Stimulated activated effector memory CD8-positive, alpha-beta T cell treated with anti-CD3 and anti-CD28 coated beads, Interleukin-12 subunit alpha, Interleukin-12 subunit beta, amount 100 ng/mL, for 72 hours (primary cell): Measurements from ENCODE around the gene KLHL29.

Experiments used
- ATAC-seq: fragments of 150-1000 bp; cut with Tn5 transposase; 2 replicates; pipeline ENCODE4 v1.10.0; 2021
- DNase-seq, 2 donors: peaks; one replicate each; pipeline ENCODE4 v3.0.0; 2021 to 2022; ENCODE audit warnings: low spot score in 2 of 2
- H3K27ac Mint-ChIP-seq: one replicate; pipeline ENCODE4 v1.8.0; 2022; ENCODE audit warnings: mild to moderate bottlenecking, mixed read lengths
- H3K36me3 Mint-ChIP-seq: one replicate; pipeline ENCODE4 v1.8.0; 2022; ENCODE audit warnings: mild to moderate bottlenecking, mixed read lengths
- H3K4me1 Mint-ChIP-seq: one replicate; pipeline ENCODE4 v1.8.0; 2022; ENCODE audit warnings: mixed read lengths
- H3K4me3 Mint-ChIP-seq: one replicate; pipeline ENCODE4 v1.8.0; 2022; ENCODE audit warnings: mild to moderate bottlenecking, mixed read lengths
- H3K9me3 Mint-ChIP-seq: one replicate; pipeline ENCODE4 v1.8.0; 2022; ENCODE audit warnings: mixed read lengths

The KLHL29 gene

DNA sequence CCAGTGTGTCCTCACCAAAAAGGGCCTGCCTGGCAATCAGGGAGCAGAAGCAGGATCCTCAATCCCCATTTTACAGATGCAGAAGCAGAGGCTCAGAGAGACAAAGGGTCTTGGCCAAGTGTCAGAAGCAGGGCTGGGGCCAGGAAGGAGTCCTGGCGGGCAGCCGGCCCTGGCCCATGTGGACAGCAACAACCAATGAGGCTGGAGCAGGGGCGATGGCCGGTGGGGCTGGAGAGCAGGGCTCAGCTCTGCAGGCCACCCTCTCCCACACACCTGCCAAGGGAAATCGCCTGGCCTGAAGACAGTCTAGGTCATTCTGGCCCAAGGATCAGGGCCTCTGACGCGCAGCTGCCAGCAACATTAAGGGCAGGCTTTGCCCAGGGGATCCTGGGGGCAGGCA is 298.0 kb downstream of the KLHL29 start:
- peaks cover 2% of the 10 kb centered on the region for H3K9me3 Mint-ChIP-seq
- no peak for DNase-seq

DNA sequence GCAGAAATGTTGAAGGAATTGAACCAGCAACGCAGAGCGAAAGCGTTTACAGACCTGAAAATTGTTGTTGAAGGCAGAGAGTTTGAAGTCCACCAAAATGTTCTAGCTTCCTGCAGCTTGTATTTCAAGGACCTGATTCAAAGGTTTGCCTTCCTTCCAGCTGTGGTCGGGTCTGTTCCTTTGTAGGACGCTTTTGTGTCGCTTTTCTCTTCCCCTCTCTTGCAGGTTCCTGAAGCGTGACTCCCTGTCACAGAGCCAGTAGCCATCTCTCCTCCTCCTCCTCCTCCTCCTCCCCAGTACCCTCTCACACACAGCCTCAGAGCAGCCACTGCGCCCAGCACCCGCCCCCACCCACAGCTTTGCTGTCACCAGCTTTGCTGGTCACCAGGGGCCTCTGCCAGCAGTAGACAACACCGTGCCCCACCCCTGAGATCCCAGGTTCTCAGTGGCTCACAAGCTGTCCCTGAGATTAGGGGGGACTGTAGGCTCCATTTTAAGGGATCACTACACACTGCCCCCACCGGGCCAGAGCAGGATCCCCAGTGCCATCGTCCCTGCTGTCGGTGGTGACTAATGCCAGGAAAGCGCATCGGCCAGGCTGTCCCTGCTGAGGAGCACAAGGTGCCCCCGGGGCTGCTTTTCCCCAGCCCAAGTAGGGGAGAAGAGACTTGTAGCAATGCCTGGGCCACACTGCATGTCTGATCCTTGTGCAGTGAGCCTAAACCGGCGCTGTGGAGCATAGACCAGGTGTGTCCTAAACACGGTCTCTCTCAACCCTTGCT is 299.6 kb downstream of the KLHL29 start:
- Mint-ChIP-seq H3K4me1 (peaks cover 22% of the 10 kb centered on the region), H3K4me3 (no peak overlapping the region), H3K27ac (no peak overlapping the region), H3K36me3 (no peaks in the 10 kb centered on the region), H3K9me3 (no peaks in the 10 kb centered on the region)
- no peak for ATAC-seq
- no peak for DNase-seq

More for the DNA sequence above, 298.0 kb downstream of the KLHL29 start:
- H3K36me3 Mint-ChIP-seq = no peaks in the 10 kb centered on the region
- H3K4me1 Mint-ChIP-seq = peaks cover 22% of the 10 kb centered on the region
- ATAC-seq = no peak
- no peak overlapping the region for H3K27ac Mint-ChIP-seq
- H3K4me3 Mint-ChIP-seq = no peak overlapping the region

DNA sequence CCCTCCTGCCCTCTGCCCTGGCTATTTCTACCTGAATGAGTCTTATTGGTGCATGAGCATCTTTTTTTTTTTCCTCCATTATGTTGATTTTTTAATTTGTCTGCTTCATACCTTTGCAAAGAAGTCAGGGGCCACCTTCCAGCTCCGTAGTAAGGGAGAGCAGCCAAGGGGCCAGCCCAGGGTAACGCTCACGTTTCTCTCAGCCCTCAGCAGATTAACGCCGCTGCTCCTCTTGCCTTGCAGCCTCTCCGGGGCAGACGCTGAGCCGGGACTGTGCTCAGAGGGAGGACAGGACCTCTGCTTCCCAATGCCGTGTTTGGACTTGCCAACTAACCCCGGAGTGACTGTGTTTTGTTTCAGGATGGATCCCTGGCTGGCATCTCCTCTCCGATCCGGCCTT is 300.2 kb downstream of the KLHL29 start:
- H3K4me1 Mint-ChIP-seq = peaks cover 22% of the 10 kb centered on the region
- H3K27ac Mint-ChIP-seq = no peak overlapping the region
- ATAC-seq (no peak), DNase-seq (no peak)
- no peaks in the 10 kb centered on the region for H3K36me3 Mint-ChIP-seq
- H3K4me3 Mint-ChIP-seq = no peak overlapping the region
- no peaks in the 10 kb centered on the region for H3K9me3 Mint-ChIP-seq

DNA sequence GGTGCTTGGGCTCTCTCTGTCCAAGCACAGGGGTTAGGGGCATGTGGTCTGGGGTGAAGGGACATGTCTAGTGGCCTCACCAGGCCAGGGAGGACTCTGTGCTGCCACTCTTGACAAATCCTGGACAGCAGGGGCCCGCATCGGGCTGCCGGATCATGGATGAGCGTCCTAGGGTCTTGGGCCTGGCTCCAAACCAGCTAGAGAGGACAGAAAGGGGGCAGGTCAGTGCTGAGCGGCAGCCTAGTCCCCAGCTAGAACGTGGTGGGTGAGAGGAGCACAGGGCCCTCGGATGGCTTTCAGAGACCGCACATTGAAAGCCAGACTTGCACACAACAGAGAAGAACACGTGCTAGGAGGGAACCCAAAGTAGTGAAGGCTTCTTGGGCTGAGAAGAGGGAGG is 300.7 kb downstream of the KLHL29 start:
- Mint-ChIP-seq H3K36me3 (no peaks in the 10 kb centered on the region), H3K4me3 (no peak overlapping the region), H3K4me1 (peaks cover 22% of the 10 kb centered on the region), H3K9me3 (no peaks in the 10 kb centered on the region), H3K27ac (peak overlapping the region; percentile 21)
- ATAC-seq (no peak), DNase-seq (no peak)

DNA sequence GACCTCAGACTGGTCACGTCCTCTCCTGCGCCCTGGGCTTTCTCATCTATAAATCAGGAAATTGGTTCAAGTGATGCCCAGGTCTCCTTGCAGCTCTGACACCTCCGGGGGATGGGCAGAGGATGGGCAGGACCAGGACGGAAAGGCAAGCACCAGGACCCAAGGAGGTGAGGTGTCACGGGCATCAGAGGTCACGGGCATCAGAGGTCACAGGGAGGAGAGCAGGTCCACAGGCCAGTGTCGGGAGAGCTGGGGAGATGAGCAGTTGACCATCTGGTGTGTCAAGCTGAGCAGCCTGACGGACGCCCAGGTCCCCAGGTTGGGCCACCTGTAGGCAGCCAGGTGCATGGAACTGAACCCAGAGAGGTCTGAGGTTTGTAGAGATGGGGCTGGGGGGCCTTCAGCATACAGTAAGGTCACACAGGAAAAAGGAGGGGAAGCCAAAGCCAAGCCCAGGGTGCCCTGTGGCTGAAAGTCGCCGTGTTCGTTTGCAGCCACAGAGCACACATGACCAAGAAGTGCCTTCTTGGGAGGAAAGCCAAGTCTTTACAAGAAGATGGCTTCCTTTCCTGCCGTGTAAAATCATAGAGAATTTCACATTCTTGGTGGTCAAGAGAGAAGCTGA is 301.5 kb downstream of the KLHL29 start:
- Mint-ChIP-seq H3K9me3 (no peaks in the 10 kb centered on the region), H3K4me1 (peaks cover 22% of the 10 kb centered on the region), H3K36me3 (no peaks in the 10 kb centered on the region), H3K27ac (no peak overlapping the region), H3K4me3 (no peak overlapping the region)
- no peak for ATAC-seq
- no peak for DNase-seq

DNA sequence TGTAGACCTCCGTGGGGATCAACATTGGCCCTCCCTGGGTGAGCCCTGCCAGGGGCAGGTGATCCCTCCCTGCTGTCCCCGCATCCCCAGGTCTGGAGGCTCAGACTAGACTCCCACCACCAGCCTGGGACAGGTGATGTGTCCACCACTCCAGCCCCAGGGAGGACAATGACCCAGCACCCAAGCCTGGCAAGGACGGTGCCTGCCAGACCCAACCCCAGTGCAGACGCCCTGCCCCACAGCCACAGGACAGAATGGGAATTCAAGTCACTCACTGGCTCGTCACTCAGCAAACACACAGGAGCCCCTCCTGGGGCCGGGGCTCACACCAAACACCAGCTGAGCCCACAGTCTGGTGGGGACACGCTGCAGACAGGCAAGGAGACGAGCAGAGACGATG is 302.2 kb downstream of the KLHL29 start:
- H3K27ac Mint-ChIP-seq = no peak overlapping the region
- H3K9me3 Mint-ChIP-seq = no peaks in the 10 kb centered on the region
- ATAC-seq = no peak
- H3K4me3 Mint-ChIP-seq = no peak overlapping the region
- no peaks in the 10 kb centered on the region for H3K36me3 Mint-ChIP-seq
- H3K4me1 Mint-ChIP-seq = peaks cover 22% of the 10 kb centered on the region
- DNase-seq = no peak

DNA sequence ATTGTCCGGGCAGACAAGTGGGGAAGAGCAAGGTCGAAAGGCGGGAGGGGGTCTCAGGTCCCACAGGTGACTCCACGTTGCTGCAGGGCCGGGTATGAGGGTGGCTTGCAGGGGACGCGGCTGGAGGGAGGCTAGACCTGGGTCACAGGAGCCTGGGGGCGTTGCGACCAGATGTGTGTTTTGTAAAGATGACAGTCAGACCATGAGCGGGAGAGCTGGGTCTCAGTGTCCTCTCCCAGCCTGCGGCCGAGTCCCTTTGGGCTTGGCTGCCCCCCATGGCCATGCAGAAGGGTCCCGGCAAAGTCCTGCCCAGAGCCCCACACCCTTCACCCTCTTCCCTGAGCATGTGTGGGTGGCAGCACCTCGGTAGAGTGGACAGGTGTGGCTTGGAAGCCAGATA is 302.7 kb downstream of the KLHL29 start:
- H3K4me3 Mint-ChIP-seq = no peak overlapping the region

DNA sequence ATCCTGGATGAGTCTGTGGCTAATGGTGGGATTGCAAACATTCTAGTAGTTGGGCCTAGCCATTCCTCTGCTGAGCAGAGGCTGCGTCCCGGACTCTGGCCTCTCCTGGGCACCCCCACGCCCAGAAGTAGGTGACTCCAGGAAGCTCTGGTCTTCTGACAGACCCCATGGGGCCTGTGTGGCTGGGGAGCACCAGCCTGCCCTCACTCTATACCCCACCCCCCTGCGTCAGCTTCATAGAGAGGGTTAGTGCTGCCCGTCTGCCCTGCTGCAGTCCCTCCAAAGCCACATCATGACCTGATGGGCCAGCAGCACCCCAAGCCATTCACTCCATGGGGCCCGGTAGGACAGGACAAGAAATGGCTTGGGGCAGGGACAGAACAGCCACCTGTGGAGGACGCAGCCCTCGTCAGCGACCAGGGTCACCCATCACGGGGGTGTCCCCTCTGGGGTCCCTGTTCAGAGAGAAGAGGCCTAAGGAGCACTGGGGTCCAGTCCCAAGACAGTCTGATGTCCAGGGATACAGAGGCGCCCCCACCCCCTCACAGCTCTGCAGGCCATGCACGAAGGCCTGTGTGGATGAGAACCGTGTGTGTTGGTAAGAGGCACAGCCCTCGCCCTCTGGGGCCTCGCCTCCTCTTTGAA is 303.6 kb downstream of the KLHL29 start:
- no peaks in the 10 kb centered on the region for H3K9me3 Mint-ChIP-seq
- H3K4me1 Mint-ChIP-seq = peaks cover 22% of the 10 kb centered on the region
- ATAC-seq (no peak), DNase-seq (no peak)
- H3K36me3 Mint-ChIP-seq = no peaks in the 10 kb centered on the region
- H3K4me3 Mint-ChIP-seq = no peak overlapping the region
- no peak overlapping the region for H3K27ac Mint-ChIP-seq

More for the DNA sequence above, 302.7 kb downstream of the KLHL29 start:
- ATAC-seq (no peak), DNase-seq (no peak)
- no peak overlapping the region for H3K27ac Mint-ChIP-seq
- H3K36me3 Mint-ChIP-seq = no peaks in the 10 kb centered on the region
- H3K9me3 Mint-ChIP-seq = no peaks in the 10 kb centered on the region
- H3K4me1 Mint-ChIP-seq = peaks cover 22% of the 10 kb centered on the region

DNA sequence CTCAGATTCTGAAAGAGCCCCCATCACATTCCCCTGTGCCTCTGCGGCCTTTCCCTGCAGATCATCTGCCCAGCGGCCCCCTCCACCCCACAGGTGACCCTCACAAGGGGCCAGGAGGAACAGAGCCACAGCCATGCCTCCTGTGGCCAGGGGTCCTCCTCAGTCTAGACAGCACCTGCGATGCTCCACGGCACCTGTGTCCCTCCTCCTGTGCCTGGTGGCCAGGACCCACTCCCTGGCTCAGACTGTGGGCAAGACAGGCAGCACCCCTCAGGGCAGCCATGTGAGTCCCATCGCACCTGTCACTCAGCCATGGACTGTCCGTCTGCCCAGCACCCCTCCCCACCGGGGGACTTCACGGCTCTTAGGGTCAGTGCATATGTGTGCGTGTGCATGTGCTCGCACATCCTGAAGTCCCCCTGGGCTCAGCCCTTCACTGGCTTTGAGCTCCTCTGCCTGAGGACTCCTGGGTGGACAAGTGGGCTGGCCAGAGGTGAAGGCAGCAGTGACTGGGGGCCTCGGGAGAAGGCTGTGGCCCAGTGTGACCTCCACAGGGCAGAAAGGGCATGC is 304.2 kb downstream of the KLHL29 start:
- Mint-ChIP-seq H3K4me3 (no peak overlapping the region), H3K27ac (no peak overlapping the region), H3K9me3 (no peaks in the 10 kb centered on the region), H3K36me3 (no peaks in the 10 kb centered on the region), H3K4me1 (peaks cover 22% of the 10 kb centered on the region)
- ATAC-seq (no peak), DNase-seq (no peak)

DNA sequence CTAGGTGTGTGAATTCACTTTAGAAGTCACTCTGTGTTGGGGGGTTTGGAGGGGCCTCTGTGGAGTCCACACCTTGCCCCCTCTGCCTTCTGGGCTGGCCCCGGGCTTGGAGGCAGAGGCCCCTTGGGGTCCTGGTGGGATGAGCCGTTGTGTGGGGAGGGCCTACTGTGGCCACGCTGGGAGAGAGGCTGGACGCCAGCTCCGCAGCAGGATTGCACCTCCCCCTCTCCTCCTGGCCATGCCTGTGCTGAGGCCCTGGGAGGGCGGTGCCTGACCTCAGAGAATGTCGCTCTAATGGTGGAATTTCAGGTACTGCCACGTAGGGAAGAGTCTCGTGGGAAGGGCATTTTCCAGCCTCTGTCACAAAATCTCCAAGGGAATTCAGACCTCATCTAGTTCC is 304.9 kb downstream of the KLHL29 start:
- H3K27ac Mint-ChIP-seq = no peak overlapping the region
- H3K4me3 Mint-ChIP-seq = no peak overlapping the region
- ATAC-seq = no peak
- peaks cover 16% of the 10 kb centered on the region for H3K4me1 Mint-ChIP-seq
- H3K36me3 Mint-ChIP-seq = no peaks in the 10 kb centered on the region
- no peaks in the 10 kb centered on the region for H3K9me3 Mint-ChIP-seq
- DNase-seq = no peak

DNA sequence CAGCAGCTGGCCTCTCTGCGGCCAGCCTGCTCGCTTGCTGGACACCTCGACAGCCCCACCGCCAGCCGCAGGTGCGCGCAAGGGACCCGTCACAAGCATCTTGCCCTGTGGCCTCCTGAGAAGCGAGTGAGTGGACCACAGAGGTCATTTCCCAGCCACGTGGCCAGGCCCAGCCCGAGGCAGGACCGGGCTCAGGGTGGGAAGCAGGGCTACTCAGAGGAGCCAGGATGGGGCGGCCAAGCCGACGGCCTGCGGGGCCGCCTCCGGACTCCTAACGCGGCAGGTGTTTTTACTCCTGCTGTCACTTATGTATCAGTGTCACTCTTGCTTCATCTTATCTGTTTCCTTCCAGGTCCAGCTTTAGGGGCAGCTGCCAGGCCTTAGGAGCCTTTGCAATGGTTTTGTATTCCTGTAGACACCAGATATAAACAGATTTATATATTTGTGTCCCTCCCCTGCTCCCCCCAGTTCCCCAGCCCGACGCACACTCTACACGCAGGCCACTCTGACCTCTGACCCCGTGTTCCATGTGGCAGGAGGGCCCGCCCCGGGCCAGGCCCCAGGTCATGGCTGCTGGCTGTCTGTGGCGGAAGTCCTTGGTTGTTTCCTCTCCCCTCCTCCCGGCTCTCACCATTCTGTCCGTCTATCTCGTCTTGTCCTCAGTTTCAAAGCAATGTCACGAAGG is 305.6 kb downstream of the KLHL29 start:
- H3K36me3 Mint-ChIP-seq = no peaks in the 10 kb centered on the region
- DNase-seq (no peak), ATAC-seq (no peak)
- peaks cover 11% of the 10 kb centered on the region for H3K4me1 Mint-ChIP-seq
- H3K27ac Mint-ChIP-seq = no peak overlapping the region
- H3K9me3 Mint-ChIP-seq = no peaks in the 10 kb centered on the region
- H3K4me3 Mint-ChIP-seq = no peak overlapping the region

DNA sequence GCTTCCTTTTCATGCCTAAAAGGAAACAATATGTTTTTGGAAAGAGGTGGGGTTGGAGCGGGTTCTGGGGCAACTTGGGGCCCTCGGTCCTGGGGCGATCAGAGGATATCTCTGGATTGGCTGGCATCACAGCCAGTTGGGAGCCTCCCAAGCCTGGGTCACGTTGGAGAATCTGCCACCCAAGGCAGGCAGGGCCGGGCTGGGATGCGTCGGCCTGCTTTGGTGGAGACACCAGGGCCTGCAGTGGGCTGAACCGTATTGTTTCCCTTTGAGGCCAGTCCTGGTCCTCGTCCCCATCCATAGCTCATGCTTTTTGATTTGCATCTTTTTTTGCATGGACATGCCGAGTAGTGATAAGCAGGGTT is 306.1 kb downstream of the KLHL29 start:
- DNase-seq = no peak
- Mint-ChIP-seq H3K9me3 (no peaks in the 10 kb centered on the region), H3K36me3 (no peaks in the 10 kb centered on the region), H3K4me1 (peaks cover 6% of the 10 kb centered on the region), H3K4me3 (no peak overlapping the region), H3K27ac (no peak overlapping the region)
- ATAC-seq = no peak

DNA sequence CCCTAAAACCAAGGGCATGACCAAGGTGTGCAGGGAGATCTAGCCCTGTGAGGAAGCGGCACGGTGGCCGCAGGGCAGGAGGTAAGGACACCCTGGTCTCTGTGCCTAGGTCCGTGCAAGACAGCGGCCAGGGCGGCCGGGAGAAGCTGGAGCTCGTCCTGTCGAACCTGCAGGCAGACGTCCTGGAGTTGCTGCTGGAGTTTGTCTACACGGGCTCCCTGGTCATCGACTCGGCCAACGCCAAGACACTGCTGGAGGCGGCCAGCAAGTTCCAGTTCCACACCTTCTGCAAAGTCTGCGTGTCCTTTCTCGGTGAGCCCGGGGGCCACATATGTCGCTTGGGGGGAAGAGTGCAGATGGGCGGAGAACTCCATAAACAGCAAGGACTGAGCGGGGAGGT is 306.6 kb downstream of the KLHL29 start:
- Mint-ChIP-seq H3K27ac (no peak overlapping the region), H3K36me3 (no peaks in the 10 kb centered on the region), H3K4me1 (peaks cover under 1% of the 10 kb centered on the region), H3K9me3 (no peaks in the 10 kb centered on the region), H3K4me3 (no peak overlapping the region)
- ATAC-seq (no peak), DNase-seq (no peak)

DNA sequence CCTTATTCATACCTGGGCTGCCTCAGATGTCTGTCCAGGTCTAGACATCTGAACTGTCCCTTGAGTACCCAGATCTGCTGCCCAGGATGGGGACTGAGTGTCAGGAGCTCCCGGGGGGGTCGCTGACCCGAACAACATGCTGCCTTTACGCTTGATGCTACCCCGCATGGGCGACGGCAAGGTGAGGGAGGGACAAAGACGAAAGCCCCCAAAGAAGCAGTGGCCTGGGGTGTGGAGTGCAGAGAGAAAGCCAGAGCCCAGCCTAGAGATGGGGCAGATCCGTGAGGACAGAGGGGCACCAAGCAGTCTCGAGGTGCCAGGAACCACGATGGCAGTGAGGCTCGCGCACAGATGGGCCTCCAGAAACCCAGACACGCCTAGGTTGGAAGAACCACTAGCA is 307.3 kb downstream of the KLHL29 start:
- no peak overlapping the region for H3K4me3 Mint-ChIP-seq
- H3K4me1 Mint-ChIP-seq = no peaks in the 10 kb centered on the region
- DNase-seq (no peak), ATAC-seq (no peak)
- no peaks in the 10 kb centered on the region for H3K9me3 Mint-ChIP-seq
- H3K36me3 Mint-ChIP-seq = no peaks in the 10 kb centered on the region
- H3K27ac Mint-ChIP-seq = no peak overlapping the region

DNA sequence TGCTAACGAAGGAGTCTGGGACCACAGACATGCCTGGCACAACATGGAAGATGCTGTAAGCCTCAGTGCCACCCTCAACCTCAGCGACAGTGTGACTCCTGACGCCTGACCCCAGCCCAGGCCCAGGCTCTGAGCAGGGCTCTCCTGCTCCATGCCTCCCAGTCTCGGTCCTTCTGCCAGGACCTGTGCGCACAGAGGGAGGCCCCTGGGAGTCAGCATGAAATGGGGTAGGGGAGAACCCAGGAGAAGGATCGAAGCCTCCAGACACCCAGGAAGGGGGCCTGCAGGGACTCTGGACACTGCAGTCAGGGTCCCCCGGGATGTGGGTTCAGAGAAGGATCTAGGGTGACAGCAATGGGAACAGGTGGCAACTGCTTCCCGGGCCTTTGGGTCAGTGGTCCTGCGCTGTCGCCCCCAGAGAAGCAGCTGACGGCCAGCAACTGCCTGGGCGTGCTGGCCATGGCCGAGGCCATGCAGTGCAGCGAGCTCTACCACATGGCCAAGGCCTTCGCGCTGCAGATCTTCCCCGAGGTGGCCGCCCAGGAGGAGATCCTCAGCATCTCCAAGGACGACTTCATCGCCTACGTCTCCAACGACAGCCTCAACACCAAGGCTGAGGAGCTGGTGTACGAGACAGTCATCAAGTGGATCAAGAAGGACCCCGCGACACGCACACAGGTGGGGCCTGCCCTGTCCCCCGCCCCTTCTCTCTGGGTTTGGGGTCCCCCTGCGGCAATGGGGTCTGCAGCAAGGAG is 308.0 kb downstream of the KLHL29 start:
- no peaks in the 10 kb centered on the region for H3K36me3 Mint-ChIP-seq
- DNase-seq (no peak), ATAC-seq (no peak)
- H3K4me3 Mint-ChIP-seq = no peak overlapping the region
- H3K4me1 Mint-ChIP-seq = no peaks in the 10 kb centered on the region
- no peak overlapping the region for H3K27ac Mint-ChIP-seq
- no peaks in the 10 kb centered on the region for H3K9me3 Mint-ChIP-seq
